ENCODE results near the gene KRT7.

- TF ChIP-seq GATA2 (IDR thresholded peaks at IDR 0.05; ENCODE audit: insufficient read depth, insufficient read length, low read depth, low read length) (no peak), MAX (IDR thresholded peaks at IDR 0.05; ENCODE audit: insufficient read depth, insufficient read length) (no peak), CTCF (IDR thresholded peaks at IDR 0.05; ENCODE audit: extremely low read depth in 1 of 2, insufficient read depth in 1 of 2, low read depth in 1 of 2, low read length in 2 of 2) (peak; percentile 100), EZH2 (IDR thresholded peaks at IDR 0.05; ENCODE audit: borderline replicate concordance, low read depth, low read length, severe bottlenecking) (no peak), MYC (IDR thresholded peaks at IDR 0.05; ENCODE audit: low read depth, low read length) (no peak)
Observed at GRCh38 chr12:52213564-52214420, 19.3 kb upstream of the KRT7 start.
